ENCODE measurements around the gene CDK2AP2. TPM values are rescaled to one million over a fixed set of nuclear protein-coding genes. Genes with fewer than 3 reads are reported as not detected.

Gene CDK2AP2
- total RNA-seq, 1 donor from 2014 or later, result 45.0 TPM

DNA sequence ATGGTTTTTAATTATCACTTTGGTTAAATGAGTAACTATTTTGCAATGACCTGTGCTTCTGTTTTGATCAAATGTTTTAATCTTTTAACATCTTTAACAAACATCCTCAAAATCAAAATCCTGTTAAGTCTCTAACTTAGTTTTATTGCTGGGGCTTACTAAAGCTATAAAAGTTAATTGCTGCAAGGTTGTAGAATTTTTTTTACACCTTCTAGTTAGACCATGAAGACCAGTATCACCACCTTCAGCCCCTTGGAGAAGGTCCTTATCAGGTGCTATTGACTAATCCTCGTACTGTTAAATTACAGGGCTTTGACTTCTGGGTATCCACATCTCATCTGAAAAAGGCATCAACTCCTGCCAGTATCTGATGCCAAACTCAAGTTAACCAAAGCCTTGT lies 27.6 kb upstream of the CDK2AP2 start:
- no peaks in the 10 kb centered on the region for H3K36me3 Mint-ChIP-seq (ENCODE audit: low read depth, unreplicated experiment)
- Histone ChIP-seq H3K27me3 (ENCODE audit: insufficient read depth, low read length) (peaks cover 3% of the 10 kb centered on the region), H3K9ac (ENCODE audit: low read length) (no peak overlapping the region), H3K27ac (ENCODE audit: low read depth, low read length) (no peak overlapping the region), H2AFZ (ENCODE audit: low read depth, low read length) (no peak overlapping the region), H3K36me3 (ENCODE audit: insufficient read depth, low read length) (no peaks in the 10 kb centered on the region), H3K79me2 (ENCODE audit: insufficient read depth, low read length) (no peaks in the 10 kb centered on the region), H3K4me3 (ENCODE audit: insufficient read depth, low read depth, low read length) (no peak overlapping the region), H3K9me3 (ENCODE audit: insufficient read depth, low read depth, low read length) (peaks cover 12% of the 10 kb centered on the region), H3K4me2 (ENCODE audit: low read length) (no peak overlapping the region), H4K20me1 (ENCODE audit: insufficient read depth, low read length) (no peaks in the 10 kb centered on the region), H3K4me1 (ENCODE audit: insufficient read depth, low read length) (no peaks in the 10 kb centered on the region)
- H3K27ac Mint-ChIP-seq (ENCODE audit: unreplicated experiment), result no peak overlapping the region
- peaks cover 12% of the 10 kb centered on the region for H3K9me3 Mint-ChIP-seq (ENCODE audit: unreplicated experiment)
- peaks cover 5% of the 10 kb centered on the region for H3K27me3 Mint-ChIP-seq (ENCODE audit: low read depth, unreplicated experiment)
- DNase-seq (ENCODE audit: low read depth) (no peak), FAIRE-seq (no peak)
- no peaks in the 10 kb centered on the region for H3K4me1 Mint-ChIP-seq (ENCODE audit: low read depth, unreplicated experiment)
- TF ChIP-seq, protein P1, sequence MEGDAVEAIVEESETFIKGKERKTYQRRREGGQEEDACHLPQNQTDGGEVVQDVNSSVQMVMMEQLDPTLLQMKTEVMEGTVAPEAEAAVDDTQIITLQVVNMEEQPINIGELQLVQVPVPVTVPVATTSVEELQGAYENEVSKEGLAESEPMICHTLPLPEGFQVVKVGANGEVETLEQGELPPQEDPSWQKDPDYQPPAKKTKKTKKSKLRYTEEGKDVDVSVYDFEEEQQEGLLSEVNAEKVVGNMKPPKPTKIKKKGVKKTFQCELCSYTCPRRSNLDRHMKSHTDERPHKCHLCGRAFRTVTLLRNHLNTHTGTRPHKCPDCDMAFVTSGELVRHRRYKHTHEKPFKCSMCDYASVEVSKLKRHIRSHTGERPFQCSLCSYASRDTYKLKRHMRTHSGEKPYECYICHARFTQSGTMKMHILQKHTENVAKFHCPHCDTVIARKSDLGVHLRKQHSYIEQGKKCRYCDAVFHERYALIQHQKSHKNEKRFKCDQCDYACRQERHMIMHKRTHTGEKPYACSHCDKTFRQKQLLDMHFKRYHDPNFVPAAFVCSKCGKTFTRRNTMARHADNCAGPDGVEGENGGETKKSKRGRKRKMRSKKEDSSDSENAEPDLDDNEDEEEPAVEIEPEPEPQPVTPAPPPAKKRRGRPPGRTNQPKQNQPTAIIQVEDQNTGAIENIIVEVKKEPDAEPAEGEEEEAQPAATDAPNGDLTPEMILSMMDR (IDR thresholded peaks at IDR 0.05; ENCODE audit: insufficient read depth, low read depth, low read length), result no peak
- no peak for TF ChIP-seq EZH2 (IDR thresholded peaks at IDR 0.05; ENCODE audit: insufficient read depth, low read length)
- no peak overlapping the region for H3K4me3 Mint-ChIP-seq (ENCODE audit: unreplicated experiment)

DNA sequence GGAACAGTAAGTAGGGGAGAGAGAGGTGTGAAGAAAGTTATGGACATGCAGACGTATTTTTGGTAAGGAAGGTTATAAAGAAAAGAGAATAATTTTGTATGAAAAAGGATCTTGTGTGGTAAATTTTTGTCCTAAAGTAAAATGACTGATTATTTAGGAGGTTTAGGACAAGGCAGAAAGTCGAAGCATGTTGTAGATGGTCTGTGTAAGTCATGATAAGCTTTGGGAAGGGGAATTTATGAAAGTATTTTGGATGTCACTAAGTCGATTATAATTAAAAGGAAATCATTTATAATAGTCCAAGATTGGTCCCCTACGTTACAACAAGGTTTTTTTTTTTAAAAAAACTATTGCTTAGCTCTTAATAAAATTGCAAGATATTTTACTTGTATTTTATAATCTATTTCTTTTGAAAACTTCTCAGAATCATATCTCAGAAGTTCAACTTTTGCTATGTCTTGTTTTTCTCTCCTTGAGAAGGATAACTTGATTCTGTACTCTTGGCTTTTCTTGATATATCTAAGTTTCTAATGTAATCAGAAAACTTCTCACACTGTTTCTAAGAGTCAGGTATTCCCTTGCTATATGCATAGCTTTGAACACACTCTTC lies 26.2 kb upstream of the CDK2AP2 start:
- H3K9me3 ChIP-seq (ENCODE audit: insufficient read depth, low read depth, low read length), result peaks cover 12% of the 10 kb centered on the region
- no peaks in the 10 kb centered on the region for H3K79me2 ChIP-seq (ENCODE audit: insufficient read depth, low read length)
- no peak overlapping the region for H2AFZ ChIP-seq (ENCODE audit: low read depth, low read length)
- no peak overlapping the region for H3K4me2 ChIP-seq (ENCODE audit: low read length)
- Mint-ChIP-seq H3K4me3 (ENCODE audit: unreplicated experiment) (no peak overlapping the region), H3K4me1 (ENCODE audit: low read depth, unreplicated experiment) (no peaks in the 10 kb centered on the region), H3K27me3 (ENCODE audit: low read depth, unreplicated experiment) (peaks cover 5% of the 10 kb centered on the region), H3K9me3 (ENCODE audit: unreplicated experiment) (peaks cover 12% of the 10 kb centered on the region), H3K27ac (ENCODE audit: unreplicated experiment) (no peak overlapping the region), H3K36me3 (ENCODE audit: low read depth, unreplicated experiment) (no peaks in the 10 kb centered on the region)
- H3K4me1 ChIP-seq (ENCODE audit: insufficient read depth, low read length), result no peaks in the 10 kb centered on the region
- H3K9ac ChIP-seq (ENCODE audit: low read length), result no peak overlapping the region
- no peaks in the 10 kb centered on the region for H4K20me1 ChIP-seq (ENCODE audit: insufficient read depth, low read length)
- TF ChIP-seq, protein P1 (IDR thresholded peaks at IDR 0.05; ENCODE audit: insufficient read depth, low read depth, low read length), result no peak
- TF ChIP-seq EZH2 (IDR thresholded peaks at IDR 0.05; ENCODE audit: insufficient read depth, low read length), result no peak
- H3K4me3 ChIP-seq (ENCODE audit: insufficient read depth, low read depth, low read length), result no peak overlapping the region
- no peak overlapping the region for H3K27ac ChIP-seq (ENCODE audit: low read depth, low read length)
- H3K27me3 ChIP-seq (ENCODE audit: insufficient read depth, low read length), result peaks cover 3% of the 10 kb centered on the region
- DNase-seq (ENCODE audit: low read depth) (no peak), FAIRE-seq (no peak)
- no peaks in the 10 kb centered on the region for H3K36me3 ChIP-seq (ENCODE audit: insufficient read depth, low read length)

DNA sequence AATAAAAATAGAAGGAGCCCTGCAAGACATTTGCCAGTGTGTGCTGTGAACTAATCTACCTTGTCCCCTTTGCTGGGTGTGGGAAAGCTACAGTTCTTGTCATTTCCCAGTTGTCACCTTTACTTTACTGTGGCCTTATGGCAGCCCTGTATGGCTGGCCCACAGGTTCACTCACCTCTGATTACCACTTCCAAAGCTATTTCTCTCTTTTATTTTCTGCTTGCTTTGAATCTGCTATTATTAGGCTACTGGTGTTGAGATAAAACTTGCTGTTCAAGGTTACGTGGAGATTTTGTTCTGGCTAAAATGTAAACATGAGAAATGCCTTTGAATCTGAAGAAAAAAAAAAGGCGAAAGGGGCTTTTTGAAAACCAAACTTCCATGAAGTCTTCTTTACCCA lies 24.9 kb upstream of the CDK2AP2 start:
- Histone ChIP-seq H3K4me2 (ENCODE audit: low read length) (no peak overlapping the region), H3K9ac (ENCODE audit: low read length) (no peak overlapping the region), H2AFZ (ENCODE audit: low read depth, low read length) (no peak overlapping the region), H3K36me3 (ENCODE audit: insufficient read depth, low read length) (no peaks in the 10 kb centered on the region), H3K79me2 (ENCODE audit: insufficient read depth, low read length) (no peaks in the 10 kb centered on the region), H3K4me1 (ENCODE audit: insufficient read depth, low read length) (no peaks in the 10 kb centered on the region), H3K27ac (ENCODE audit: low read depth, low read length) (no peak overlapping the region), H3K27me3 (ENCODE audit: insufficient read depth, low read length) (peaks cover 3% of the 10 kb centered on the region), H3K4me3 (ENCODE audit: insufficient read depth, low read depth, low read length) (no peak overlapping the region), H4K20me1 (ENCODE audit: insufficient read depth, low read length) (no peaks in the 10 kb centered on the region), H3K9me3 (ENCODE audit: insufficient read depth, low read depth, low read length) (peaks cover 12% of the 10 kb centered on the region)
- DNase-seq (ENCODE audit: low read depth), result no peak
- no peaks in the 10 kb centered on the region for H3K4me1 Mint-ChIP-seq (ENCODE audit: low read depth, unreplicated experiment)
- H3K27me3 Mint-ChIP-seq (ENCODE audit: low read depth, unreplicated experiment), result peaks cover 5% of the 10 kb centered on the region
- no peaks in the 10 kb centered on the region for H3K36me3 Mint-ChIP-seq (ENCODE audit: low read depth, unreplicated experiment)
- peaks cover 14% of the 10 kb centered on the region for H3K9me3 Mint-ChIP-seq (ENCODE audit: unreplicated experiment)
- H3K27ac Mint-ChIP-seq (ENCODE audit: unreplicated experiment), result no peak overlapping the region
- FAIRE-seq, result no peak
- no peak for TF ChIP-seq EZH2 (IDR thresholded peaks at IDR 0.05; ENCODE audit: insufficient read depth, low read length)
- TF ChIP-seq, protein P1 (IDR thresholded peaks at IDR 0.05; ENCODE audit: insufficient read depth, low read depth, low read length), result no peak
- no peak overlapping the region for H3K4me3 Mint-ChIP-seq (ENCODE audit: unreplicated experiment)

Measured in astrocyte (in vitro differentiated cells and primary cell).